Measurements from ENCODE around the gene VAPB. TPM values are rescaled to one million over a fixed set of nuclear protein-coding genes. Genes with fewer than 3 reads are reported as not detected.

VAPB gene
- total RNA-seq, 4 donors from 2014 or later = 10.9 to 20.4 (median 17.9) TPM

GRCh38 chr20:58469616-58470015, 80.6 kb downstream of the VAPB start:
- no peaks in the 10 kb centered on the region for H3K36me3 ChIP-seq
- no peak for TF ChIP-seq POLR2A (IDR thresholded peaks at IDR 0.05)
- TF ChIP-seq POLR2AphosphoS5 (IDR thresholded peaks at IDR 0.05) = no peak
- TF ChIP-seq EP300 (IDR thresholded peaks at IDR 0.05) = no peak
- TF ChIP-seq CTCF (IDR thresholded peaks at IDR 0.05) = no peak
- H3K9me3 ChIP-seq = no peaks in the 10 kb centered on the region
- no peak for DNase-seq (ENCODE audit: low spot score in 2 of 2)
- no peaks in the 10 kb centered on the region for H3K27me3 ChIP-seq
- no peak overlapping the region for H3K4me3 ChIP-seq
- H3K27ac ChIP-seq = no peak overlapping the region
- H3K4me1 ChIP-seq = no peaks in the 10 kb centered on the region
- 73% methylated on average over 11 of the region's 12 CpGs for WGBS

GRCh38 chr20:58470336-58471192, 81.5 kb downstream of the VAPB start:
- peak in 1 of 2 donors; percentile 65 for DNase-seq (ENCODE audit: low spot score in 2 of 2)
- H3K9me3 ChIP-seq = no peaks in the 10 kb centered on the region
- H3K4me3 ChIP-seq = no peak overlapping the region
- TF ChIP-seq POLR2AphosphoS5 (IDR thresholded peaks at IDR 0.05) (no peak), CTCF (IDR thresholded peaks at IDR 0.05) (no peak)
- no peak overlapping the region for H3K27ac ChIP-seq
- no peaks in the 10 kb centered on the region for H3K36me3 ChIP-seq
- no peaks in the 10 kb centered on the region for H3K4me1 ChIP-seq
- WGBS = 94% methylated on average over 13 of the region's 19 CpGs
- no peaks in the 10 kb centered on the region for H3K27me3 ChIP-seq

GRCh38 chr20:58471193-58472164, 82.5 kb downstream of the VAPB start:
- Histone ChIP-seq H3K4me1 (no peaks in the 10 kb centered on the region), H3K9me3 (no peaks in the 10 kb centered on the region), H3K27me3 (no peaks in the 10 kb centered on the region), H3K4me3 (no peak overlapping the region), H3K27ac (no peak overlapping the region), H3K36me3 (no peaks in the 10 kb centered on the region)
- DNase-seq (ENCODE audit: low spot score in 2 of 2) = peak in 1 of 2 donors; percentile 53
- WGBS = 81% methylated on average over 6 of the region's 26 CpGs
- TF ChIP-seq CTCF (IDR thresholded peaks at IDR 0.05) (no peak), POLR2AphosphoS5 (IDR thresholded peaks at IDR 0.05) (no peak), POLR2A (IDR thresholded peaks at IDR 0.05) (no peak), EP300 (IDR thresholded peaks at IDR 0.05) (no peak)

GRCh38 chr20:58472273-58473018, 83.4 kb downstream of the VAPB start:
- no peak overlapping the region for H3K27ac ChIP-seq
- H3K4me3 ChIP-seq = no peak overlapping the region
- 95% methylated on average over 20 of the region's 20 CpGs for WGBS
- no peaks in the 10 kb centered on the region for H3K4me1 ChIP-seq
- TF ChIP-seq POLR2AphosphoS5 (IDR thresholded peaks at IDR 0.05) (no peak), CTCF (IDR thresholded peaks at IDR 0.05) (no peak), EP300 (IDR thresholded peaks at IDR 0.05) (no peak), POLR2A (IDR thresholded peaks at IDR 0.05) (no peak)
- H3K9me3 ChIP-seq = no peaks in the 10 kb centered on the region
- no peaks in the 10 kb centered on the region for H3K27me3 ChIP-seq
- no peaks in the 10 kb centered on the region for H3K36me3 ChIP-seq
- peak in 1 of 2 donors; percentile 50 for DNase-seq (ENCODE audit: low spot score in 2 of 2)
